ENCODE results near the gene NEUROD2. TPM values are rescaled to one million over a fixed set of nuclear protein-coding genes. Genes with fewer than 3 reads are reported as not detected.
A peak's percentile ranks its signal among the peaks of the same experiment; 100 is the strongest.

Gene NEUROD2
- total and polyA plus RNA-seq, 7 donors = 0.01 TPM; not detected in 6

GRCh38 chr17:39618956-39619785, 11.5 kb upstream of the NEUROD2 start:
- Histone ChIP-seq H3K36me3 (ENCODE audit: insufficient read depth in 1 of 2, low read depth in 1 of 2) (no peaks in the 10 kb centered on the region), H3K4me1 (no peaks in the 10 kb centered on the region), H3K27ac (no peak overlapping the region), H3K27me3 (ENCODE audit: insufficient read depth in 3 of 3, low read length in 2 of 3) (peaks cover 0 to 24% (median 3%) of the 10 kb centered on the region in 3 donors), H3K4me3 (peak overlapping the region; percentile 68), H3K9me3 (no peaks in the 10 kb centered on the region)
- WGBS, 3 donors = 41 to 56% (median 44%) methylated on average over 12 to 13 of the region's 13 CpGs
- DNase-seq = no peak
- no peak for TF ChIP-seq CTCF (IDR thresholded peaks at IDR 0.05)
- ATAC-seq = no peak
- intact Hi-C loops (cut with DNase I) = no loop called here

DNA sequence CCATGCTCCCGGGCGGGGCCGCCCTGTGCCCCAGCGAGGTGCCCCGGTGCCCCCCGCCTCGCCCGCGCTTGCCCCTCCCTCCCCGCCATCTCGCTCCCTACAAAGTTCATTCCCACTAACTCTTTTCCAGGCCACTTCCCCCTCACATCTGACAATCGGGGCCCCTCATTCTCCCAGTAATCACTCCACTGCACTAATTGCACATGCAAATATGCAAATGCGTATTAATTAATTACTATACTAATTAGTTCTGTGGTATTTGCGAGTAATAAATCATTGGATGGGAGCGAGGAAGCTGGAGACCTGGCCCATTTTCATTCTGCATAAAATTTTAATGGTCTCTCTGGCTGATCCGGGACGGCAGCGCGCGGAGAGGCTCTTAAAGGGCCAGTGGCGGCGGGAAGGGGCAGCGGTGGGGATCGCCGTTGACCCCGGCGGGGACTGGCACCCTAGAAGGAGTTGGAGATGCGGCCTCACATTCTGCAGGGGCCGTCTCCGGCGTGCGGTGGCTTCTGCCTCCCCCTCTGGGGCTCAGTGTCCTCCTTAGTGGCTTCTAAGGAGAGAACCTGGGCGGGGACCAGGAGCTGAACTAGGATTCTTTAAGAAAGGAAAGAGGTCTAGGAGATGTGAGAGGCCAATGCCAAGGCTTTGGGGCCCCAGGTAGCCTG, 10.7 kb upstream of the NEUROD2 start:
- no peak for DNase-seq
- Histone ChIP-seq H3K36me3 (ENCODE audit: insufficient read depth in 1 of 2, low read depth in 1 of 2) (no peaks in the 10 kb centered on the region), H3K9me3 (no peaks in the 10 kb centered on the region), H3K4me1 (no peaks in the 10 kb centered on the region), H3K27ac (no peak overlapping the region), H3K27me3 (ENCODE audit: insufficient read depth in 3 of 3, low read length in 2 of 3) (peaks cover 0 to 27% (median 3%) of the 10 kb centered on the region in 3 donors), H3K4me3 (peak overlapping the region; percentile 68)
- TF ChIP-seq CTCF (IDR thresholded peaks at IDR 0.05) = no peak
- intact Hi-C loops (cut with DNase I) = no loop called here
- peak in 1 of 4 donors; percentile 10 for ATAC-seq
- WGBS, 3 donors = 2 to 3% (median 2%) methylated on average over 30 to 33 of the region's 33 CpGs

DNA sequence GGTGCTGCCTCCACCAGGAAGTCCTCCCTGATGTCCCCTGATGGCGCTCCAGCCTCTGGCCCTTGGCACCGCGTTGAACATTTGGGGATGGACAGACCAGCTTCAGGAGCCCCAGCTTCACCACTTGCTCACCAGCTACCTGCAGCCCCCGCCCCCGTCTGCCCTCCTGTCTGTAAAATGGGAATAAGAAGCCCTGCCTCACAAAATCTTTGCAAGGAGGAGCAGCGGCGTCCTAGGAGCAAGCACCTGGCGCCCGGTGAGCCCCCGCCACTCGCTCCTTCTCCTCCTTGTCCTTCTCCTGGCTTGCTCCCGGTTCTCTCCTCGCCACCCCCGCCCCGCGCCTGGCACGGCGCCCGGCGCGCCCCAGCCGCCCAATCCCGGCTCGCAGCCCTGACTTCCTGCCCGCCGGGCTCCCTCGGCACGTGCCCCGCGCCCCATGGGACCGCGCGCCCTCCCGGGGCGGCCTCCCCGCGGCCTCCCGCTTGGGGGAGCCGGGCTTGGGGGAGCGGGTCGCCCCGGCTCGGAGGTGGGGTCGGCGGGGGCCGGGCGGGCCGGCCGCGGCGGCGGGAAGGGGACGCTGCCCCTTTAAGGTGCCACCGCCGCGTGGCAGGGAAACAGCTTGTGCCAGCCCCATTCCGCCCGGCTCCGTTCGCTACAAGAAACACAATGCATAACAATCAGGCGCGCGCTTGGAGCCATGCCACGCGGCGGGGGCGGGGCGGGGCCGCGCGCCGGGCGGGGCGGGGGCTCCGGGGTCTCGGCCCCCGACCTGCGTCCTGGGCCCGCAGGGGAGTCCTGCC, 9.9 kb upstream of the NEUROD2 start:
- intact Hi-C loops (cut with DNase I) = no loop called here
- DNase-seq (peak; percentile 62 to 75), ATAC-seq (peak in 3 of 4 donors; percentile 34 to 46 (median 37))
- H3K36me3 ChIP-seq (ENCODE audit: insufficient read depth in 1 of 2, low read depth in 1 of 2) = no peaks in the 10 kb centered on the region
- TF ChIP-seq CTCF (IDR thresholded peaks at IDR 0.05) = no peak
- WGBS, 3 donors = 2 to 5% (median 3%) methylated on average over 36 to 79 of the region's 79 CpGs
- H3K27me3 ChIP-seq (ENCODE audit: insufficient read depth in 3 of 3, low read length in 2 of 3) = peaks cover 0 to 32% (median 4%) of the 10 kb centered on the region in 3 donors
- H3K4me1 ChIP-seq = no peaks in the 10 kb centered on the region
- no peaks in the 10 kb centered on the region for H3K9me3 ChIP-seq
- peak overlapping the region; percentile 68 for H3K4me3 ChIP-seq
- H3K27ac ChIP-seq = no peak overlapping the region

DNA sequence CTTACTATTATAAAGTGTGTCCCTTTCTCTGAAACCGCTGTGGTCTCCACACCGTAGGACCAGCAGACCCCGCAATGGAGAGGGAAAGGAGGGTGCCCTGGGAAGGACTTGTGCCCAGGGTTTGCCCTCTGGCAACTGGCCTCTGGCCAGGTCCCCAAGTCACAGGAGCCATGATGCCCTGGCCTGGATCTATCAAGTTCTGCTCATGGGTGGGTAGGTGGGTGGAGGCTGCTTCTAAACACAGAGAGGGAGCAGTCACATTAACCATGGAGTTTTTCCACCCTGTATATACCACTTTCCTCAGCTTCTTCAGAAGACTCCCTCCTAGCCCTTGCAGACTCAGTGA, 9.4 kb upstream of the NEUROD2 start:
- whole genome bisulfite sequencing, 3 donors = 85 to 92% (median 90%) methylated on average over 3 of the region's 3 CpGs
- Histone ChIP-seq H3K27me3 (ENCODE audit: insufficient read depth in 3 of 3, low read length in 2 of 3) (peaks cover 0 to 33% (median 8%) of the 10 kb centered on the region in 3 donors), H3K4me1 (no peaks in the 10 kb centered on the region), H3K27ac (no peak overlapping the region), H3K9me3 (no peaks in the 10 kb centered on the region), H3K4me3 (peak overlapping the region; percentile 68), H3K36me3 (ENCODE audit: insufficient read depth in 1 of 2, low read depth in 1 of 2) (no peaks in the 10 kb centered on the region)
- ATAC-seq (no peak), DNase-seq (no peak)
- intact Hi-C loops (cut with DNase I) = no loop called here
- TF ChIP-seq CTCF (IDR thresholded peaks at IDR 0.05) = no peak
